Endometrial microvascular endothelial cells (primary cell): ENCODE data around the gene RSPH3. TPM values are rescaled to one million over a fixed set of nuclear protein-coding genes. Genes with fewer than 3 reads are reported as not detected.
"Not testable (repeated sequence)": the region's sequence is repeated elsewhere in the genome, so short reads cannot be mapped to it uniquely, and the experiment has no call there.

Experiments
- in situ Hi-C: cut with HindIII; loops from 2 replicates; pipeline ENCODE4 v1.10.0; 2017; ENCODE audit warnings: low sequenced_read_pairs, low pct_unique_long_range_greater_than_20kb; ENCODE audit errors: inconsistent ontology term
- total RNA-seq: library from RNA; depleted of rRNA; stranded (reverse); fragments of >200 nt; gene quantifications from one replicate; pipeline ENCODE4 v1.2.3, GENCODE V29; 2015; ENCODE audit errors: inconsistent ontology term

The RSPH3 gene
- total RNA-seq, 1 donor from 2014 or later, result 1.7 TPM

GRCh38 chr6:158989711-158990110 is 10.3 kb downstream of the RSPH3 start:
- in situ Hi-C loops, result not testable (repeated sequence)

- in situ Hi-C loops, result no loop called here
Observed at GRCh38 chr6:158988477-158988876, 11.5 kb downstream of the RSPH3 start.

GRCh38 chr6:158987657-158988056 is 12.3 kb downstream of the RSPH3 start:
- in situ Hi-C loops, result no loop called here

GRCh38 chr6:158978757-158979156 is 21.2 kb downstream of the RSPH3 start:
- in situ Hi-C loops, result no loop called here

GRCh38 chr6:158977382-158977781 is 22.6 kb downstream of the RSPH3 start:
- in situ Hi-C loops, result no loop called here

GRCh38 chr6:158972241-158973233 is 27.5 kb downstream of the RSPH3 start:
- in situ Hi-C loops, result loop anchor here (25.0 kb wide), 1 partner anchor 260 kb away; no protein-coding TSS in a partner anchor

GRCh38 chr6:158970640-158971275 is 29.2 kb downstream of the RSPH3 start:
- in situ Hi-C loops, result loop anchor here (25.0 kb wide), 1 partner anchor 258 kb away; no protein-coding TSS in a partner anchor

GRCh38 chr6:158969148-158969547 is 30.9 kb downstream of the RSPH3 start:
- in situ Hi-C loops, result loop anchor here (25.0 kb wide), 1 partner anchor 257 kb away; no protein-coding TSS in a partner anchor

- in situ Hi-C loops, result loop anchor here (25.0 kb wide), 1 partner anchor 251 kb away; no protein-coding TSS in a partner anchor
Observed at GRCh38 chr6:158963020-158963808, 36.8 kb downstream of the RSPH3 start.

- in situ Hi-C loops, result loop anchor here (25.0 kb wide), 1 partner anchor 250 kb away; no protein-coding TSS in a partner anchor
Observed at GRCh38 chr6:158962371-158962770, 37.6 kb downstream of the RSPH3 start.

- in situ Hi-C loops, result loop anchor here (25.0 kb wide), 1 partner anchor 248 kb away; no protein-coding TSS in a partner anchor
Observed at GRCh38 chr6:158960026-158960425, 40.0 kb downstream of the RSPH3 start.

- in situ Hi-C loops, result loop anchor here (25.0 kb wide), 1 partner anchor 247 kb away; no protein-coding TSS in a partner anchor
Observed at GRCh38 chr6:158959552-158959951, 40.5 kb downstream of the RSPH3 start.

- in situ Hi-C loops, result loop anchor here (25.0 kb wide), 1 partner anchor 246 kb away; no protein-coding TSS in a partner anchor
Observed at GRCh38 chr6:158958504-158959386, 41.3 kb downstream of the RSPH3 start.

- in situ Hi-C loops, result loop anchor here (25.0 kb wide), 1 partner anchor 243 kb away; no protein-coding TSS in a partner anchor
Observed at GRCh38 chr6:158955255-158955654, 44.7 kb downstream of the RSPH3 start.

GRCh38 chr6:158954753-158955152 is 45.2 kb downstream of the RSPH3 start:
- in situ Hi-C loops, result loop anchor here (25.0 kb wide), 1 partner anchor 242 kb away; no protein-coding TSS in a partner anchor

GRCh38 chr6:158952011-158952410 is 48.0 kb downstream of the RSPH3 start:
- in situ Hi-C loops, result loop anchor here (25.0 kb wide), 1 partner anchor 240 kb away; no protein-coding TSS in a partner anchor

GRCh38 chr6:158951565-158951964 is 48.4 kb downstream of the RSPH3 start:
- in situ Hi-C loops, result loop anchor here (25.0 kb wide), 1 partner anchor 239 kb away; no protein-coding TSS in a partner anchor
